Gastrocnemius medialis (tissue), 4 donors: ENCODE data around the gene PTK7.
"Not testable (repeated sequence)": the region's sequence is repeated elsewhere in the genome, so short reads cannot be mapped to it uniquely, and the experiment has no call there.

Experiments
- POLR2A ChIP-seq, 2 donors: fragments of 450-650 bp; IDR thresholded peaks; one replicate each; pipeline ENCODE4 v1.6.1; 2017; ENCODE audit warnings: antibody characterized with exemption in 2 of 2, mild to moderate bottlenecking in 2 of 2, moderate library complexity in 2 of 2
- TF ChIP-seq, protein P1 (sequence below), 5 experiments: fragments of 450-650 bp in 3 of 5; fragments of 200-600 bp in 2 of 5; sonication (generic) in 2 of 5; IDR thresholded peaks in 4 of 5; conservative IDR thresholded peaks in 1 of 5; 1 replicate in 4 of 5; 2 replicates in 1 of 5; pipeline ENCODE4 v1.5.1; 2016 to 2019; ENCODE audit warnings: antibody characterized with exemption in 5 of 5, mild to moderate bottlenecking in 3 of 5, moderate library complexity in 3 of 5

- TF ChIP-seq, protein P1, sequence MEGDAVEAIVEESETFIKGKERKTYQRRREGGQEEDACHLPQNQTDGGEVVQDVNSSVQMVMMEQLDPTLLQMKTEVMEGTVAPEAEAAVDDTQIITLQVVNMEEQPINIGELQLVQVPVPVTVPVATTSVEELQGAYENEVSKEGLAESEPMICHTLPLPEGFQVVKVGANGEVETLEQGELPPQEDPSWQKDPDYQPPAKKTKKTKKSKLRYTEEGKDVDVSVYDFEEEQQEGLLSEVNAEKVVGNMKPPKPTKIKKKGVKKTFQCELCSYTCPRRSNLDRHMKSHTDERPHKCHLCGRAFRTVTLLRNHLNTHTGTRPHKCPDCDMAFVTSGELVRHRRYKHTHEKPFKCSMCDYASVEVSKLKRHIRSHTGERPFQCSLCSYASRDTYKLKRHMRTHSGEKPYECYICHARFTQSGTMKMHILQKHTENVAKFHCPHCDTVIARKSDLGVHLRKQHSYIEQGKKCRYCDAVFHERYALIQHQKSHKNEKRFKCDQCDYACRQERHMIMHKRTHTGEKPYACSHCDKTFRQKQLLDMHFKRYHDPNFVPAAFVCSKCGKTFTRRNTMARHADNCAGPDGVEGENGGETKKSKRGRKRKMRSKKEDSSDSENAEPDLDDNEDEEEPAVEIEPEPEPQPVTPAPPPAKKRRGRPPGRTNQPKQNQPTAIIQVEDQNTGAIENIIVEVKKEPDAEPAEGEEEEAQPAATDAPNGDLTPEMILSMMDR (IDR thresholded peaks at IDR 0.05 in 4 of 5, conservative IDR thresholded peaks at IDR 0.05 in 1 of 5) = not testable (repeated sequence)
- TF ChIP-seq POLR2A (IDR thresholded peaks at IDR 0.05) = not testable (repeated sequence)
These were observed 41.4 kb downstream of the PTK7 start for GRCh38 chr6:43117466-43117865.
